D341Med (cell line): ENCODE measurements around the gene SLC39A12.
A peak's percentile ranks its signal among the peaks of the same experiment; 100 is the strongest.
"Not testable (repeated sequence)": the region's sequence is repeated elsewhere in the genome, so short reads cannot be mapped to it uniquely, and the experiment has no call there.

Experiments
- DNase-seq: peaks from one replicate; pipeline ENCODE4 v3.0.0; 2012; ENCODE audit warnings: low spot score

The SLC39A12 gene

GRCh38 chr10:17951868-17952371, at the start of gene SLC39A12:
TSS of gene SLC39A12 (plus strand) at chr10:17951918. CDS start at chr10:17953277, 1,359 bp downstream.
- DNase-seq: no peak

- no peak for DNase-seq
Measured at GRCh38 chr10:17904564-17904963, 47.2 kb upstream of the SLC39A12 start.

GRCh38 chr10:17905491-17905890, 46.2 kb upstream of the SLC39A12 start:
- no peak for DNase-seq

- DNase-seq: no peak
Measured at GRCh38 chr10:17906002-17906401, 45.7 kb upstream of the SLC39A12 start.

- no peak for DNase-seq
Measured at GRCh38 chr10:17907641-17908040, 44.1 kb upstream of the SLC39A12 start.

- DNase-seq: peak; percentile 52
Measured at GRCh38 chr10:17910125-17910789, 41.5 kb upstream of the SLC39A12 start.

GRCh38 chr10:17912754-17913153, 39.0 kb upstream of the SLC39A12 start:
- no peak for DNase-seq

- no peak for DNase-seq
Measured at GRCh38 chr10:17913604-17914003, 38.1 kb upstream of the SLC39A12 start.

- DNase-seq: no peak
Measured at GRCh38 chr10:17914169-17915045, 37.3 kb upstream of the SLC39A12 start.

- DNase-seq: no peak
Measured at GRCh38 chr10:17915181-17915580, 36.5 kb upstream of the SLC39A12 start.

GRCh38 chr10:17918187-17918903, 33.4 kb upstream of the SLC39A12 start:
- no peak for DNase-seq

GRCh38 chr10:17921378-17921777, 30.3 kb upstream of the SLC39A12 start:
- DNase-seq: no peak

- DNase-seq: no peak
Measured at GRCh38 chr10:17923728-17924127, 28.0 kb upstream of the SLC39A12 start.

- no peak for DNase-seq
Measured at GRCh38 chr10:17943033-17943745, 8.5 kb upstream of the SLC39A12 start.

GRCh38 chr10:17950269-17950668, 1.4 kb upstream of the SLC39A12 start:
- not testable (repeated sequence) for DNase-seq

- no peak for DNase-seq
Measured at GRCh38 chr10:17950726-17951125, 992 bp upstream of the SLC39A12 start.

GRCh38 chr10:17954372-17954771, 2.7 kb downstream of the SLC39A12 start:
- DNase-seq: not testable (repeated sequence)

- no peak for DNase-seq
Measured at GRCh38 chr10:17954861-17955260, 3.1 kb downstream of the SLC39A12 start.

GRCh38 chr10:17958049-17958448, 6.3 kb downstream of the SLC39A12 start:
- no peak for DNase-seq

GRCh38 chr10:17959870-17960269, 8.2 kb downstream of the SLC39A12 start:
- DNase-seq: no peak

GRCh38 chr10:17961551-17962422, 10.1 kb downstream of the SLC39A12 start:
- DNase-seq: no peak
